ENCODE data around the gene KRTAP4-1. TPM values are rescaled to one million over a fixed set of nuclear protein-coding genes. Genes with fewer than 3 reads are reported as not detected.

KRTAP4-1 gene
- total and polyA plus RNA-seq, 9 donors: not detected

DNA sequence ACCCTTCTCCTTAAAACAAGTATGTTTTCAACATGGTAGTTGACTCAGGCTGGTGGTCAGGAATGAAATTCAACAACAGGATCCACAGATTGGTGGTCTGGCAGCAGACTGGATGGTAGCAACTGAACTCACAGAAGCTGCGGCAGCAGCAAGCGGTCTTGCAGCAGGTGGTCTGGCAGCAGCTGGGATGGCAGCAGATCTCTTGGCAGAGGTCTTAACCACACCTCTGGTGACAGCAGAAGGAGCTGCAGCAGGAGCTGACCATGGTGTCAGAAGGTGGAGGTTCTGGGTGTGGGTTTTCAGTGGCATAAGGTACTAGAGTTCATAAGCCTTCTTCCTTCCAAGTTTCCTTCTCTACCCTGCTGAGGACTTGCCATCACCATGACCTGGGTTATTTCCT is 2.2 kb upstream of the KRTAP4-1 start:
- no peak for DNase-seq
- intact Hi-C loops (cut with DNase I): no loop called here
- Histone ChIP-seq H3K4me1 (ENCODE audit: insufficient read depth) (no peaks in the 10 kb centered on the region), H3K27me3 (no peaks in the 10 kb centered on the region), H3K9me3 (no peaks in the 10 kb centered on the region), H3K36me3 (no peaks in the 10 kb centered on the region), H3K27ac (no peak overlapping the region), H3K4me3 (no peak overlapping the region)
- WGBS, 3 donors: 76 to 79% (median 78%) methylated on average over 2 of the region's 2 CpGs
- TF ChIP-seq POLR2A (IDR thresholded peaks at IDR 0.05) (no peak), EP300 (IDR thresholded peaks at IDR 0.05) (no peak)
- TF ChIP-seq, protein P1, sequence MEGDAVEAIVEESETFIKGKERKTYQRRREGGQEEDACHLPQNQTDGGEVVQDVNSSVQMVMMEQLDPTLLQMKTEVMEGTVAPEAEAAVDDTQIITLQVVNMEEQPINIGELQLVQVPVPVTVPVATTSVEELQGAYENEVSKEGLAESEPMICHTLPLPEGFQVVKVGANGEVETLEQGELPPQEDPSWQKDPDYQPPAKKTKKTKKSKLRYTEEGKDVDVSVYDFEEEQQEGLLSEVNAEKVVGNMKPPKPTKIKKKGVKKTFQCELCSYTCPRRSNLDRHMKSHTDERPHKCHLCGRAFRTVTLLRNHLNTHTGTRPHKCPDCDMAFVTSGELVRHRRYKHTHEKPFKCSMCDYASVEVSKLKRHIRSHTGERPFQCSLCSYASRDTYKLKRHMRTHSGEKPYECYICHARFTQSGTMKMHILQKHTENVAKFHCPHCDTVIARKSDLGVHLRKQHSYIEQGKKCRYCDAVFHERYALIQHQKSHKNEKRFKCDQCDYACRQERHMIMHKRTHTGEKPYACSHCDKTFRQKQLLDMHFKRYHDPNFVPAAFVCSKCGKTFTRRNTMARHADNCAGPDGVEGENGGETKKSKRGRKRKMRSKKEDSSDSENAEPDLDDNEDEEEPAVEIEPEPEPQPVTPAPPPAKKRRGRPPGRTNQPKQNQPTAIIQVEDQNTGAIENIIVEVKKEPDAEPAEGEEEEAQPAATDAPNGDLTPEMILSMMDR (IDR thresholded peaks at IDR 0.05): no peak

- 64 to 67% (median 67%) methylated on average over 1 of the region's 1 CpG for WGBS, 3 donors
- no peaks in the 10 kb centered on the region for H3K36me3 ChIP-seq
- DNase-seq: no peak
- H3K4me3 ChIP-seq: no peak overlapping the region
- no peak for TF ChIP-seq POLR2A (IDR thresholded peaks at IDR 0.05)
- TF ChIP-seq, protein P1 (IDR thresholded peaks at IDR 0.05): no peak
- H3K27ac ChIP-seq: no peak overlapping the region
- H3K27me3 ChIP-seq: no peaks in the 10 kb centered on the region
- no peaks in the 10 kb centered on the region for H3K9me3 ChIP-seq
- intact Hi-C loops (cut with DNase I): no loop called here
- no peaks in the 10 kb centered on the region for H3K4me1 ChIP-seq (ENCODE audit: insufficient read depth)
These were observed 290 bp upstream of the KRTAP4-1 start for GRCh38 chr17:41185001-41185400.

DNA sequence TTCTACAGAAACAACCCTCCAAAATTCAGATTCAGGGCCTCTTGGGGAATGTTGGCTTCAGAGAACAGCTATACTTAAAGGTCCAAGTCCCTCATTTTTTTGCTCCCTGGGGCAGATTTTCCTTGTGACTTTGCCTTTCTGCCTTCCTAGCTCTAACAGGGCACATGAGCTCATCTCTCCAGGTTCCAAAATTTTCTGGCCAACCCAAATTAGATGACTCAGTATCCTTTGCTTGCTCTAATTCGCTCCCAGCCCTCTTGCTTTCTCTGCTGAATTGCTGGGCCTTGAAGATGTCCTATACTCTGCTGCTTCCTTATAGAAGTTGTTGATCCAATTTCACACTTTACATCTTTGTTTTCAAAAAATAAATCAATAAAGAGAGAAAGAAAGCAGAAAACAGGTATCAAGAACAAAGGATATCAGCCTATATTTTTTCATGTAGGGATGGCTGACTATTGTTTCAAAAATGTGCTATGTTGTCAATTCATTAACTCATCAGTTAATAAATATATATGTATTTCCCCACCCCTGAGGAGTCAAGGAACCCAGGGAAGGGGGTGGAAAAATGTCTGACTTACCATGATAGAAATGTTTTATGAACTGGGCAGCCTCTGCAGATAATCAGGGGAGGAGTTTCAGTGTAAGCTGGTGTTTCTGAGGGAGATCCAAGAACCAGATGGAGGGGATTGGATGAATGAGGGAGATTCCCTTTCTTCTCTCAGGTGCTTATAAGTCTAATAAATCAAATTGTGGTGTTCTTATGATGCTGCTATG is 5.7 kb downstream of the KRTAP4-1 start:
- intact Hi-C loops (cut with DNase I): no loop called here

DNA sequence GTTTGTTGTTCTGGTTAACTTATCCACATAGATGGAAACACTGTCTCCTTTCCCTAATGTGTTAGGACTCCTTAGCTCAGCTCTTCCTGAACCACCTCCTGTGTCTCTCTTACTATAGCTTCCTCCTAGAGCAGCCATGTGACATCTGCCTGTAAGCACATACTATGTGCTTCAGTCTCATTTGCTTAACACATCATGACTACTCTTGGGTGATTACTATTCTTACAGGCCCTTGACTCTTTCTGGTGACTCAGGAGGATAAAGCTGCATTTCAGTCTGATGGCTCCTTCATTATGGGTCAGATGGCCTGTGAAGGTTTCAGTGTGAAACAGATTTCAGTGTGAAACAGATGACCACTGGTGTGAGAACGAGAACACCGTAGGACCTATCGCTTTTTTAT is 6.4 kb downstream of the KRTAP4-1 start:
- no peak for DNase-seq
- WGBS, 3 donors: 95 to 97% (median 97%) methylated on average over 3 of the region's 3 CpGs
- Histone ChIP-seq H3K36me3 (no peaks in the 10 kb centered on the region), H3K27me3 (no peaks in the 10 kb centered on the region), H3K4me1 (ENCODE audit: insufficient read depth) (no peaks in the 10 kb centered on the region), H3K27ac (no peak overlapping the region), H3K9me3 (no peaks in the 10 kb centered on the region), H3K4me3 (no peak overlapping the region)
- intact Hi-C loops (cut with DNase I): no loop called here
- TF ChIP-seq, protein P1 (IDR thresholded peaks at IDR 0.05): no peak
- no peak for TF ChIP-seq EP300 (IDR thresholded peaks at IDR 0.05)
- no peak for TF ChIP-seq POLR2A (IDR thresholded peaks at IDR 0.05)

More for the DNA sequence above, 5.7 kb downstream of the KRTAP4-1 start:
- Histone ChIP-seq H3K36me3 (no peaks in the 10 kb centered on the region), H3K27me3 (no peaks in the 10 kb centered on the region), H3K4me1 (ENCODE audit: insufficient read depth) (no peaks in the 10 kb centered on the region), H3K9me3 (no peaks in the 10 kb centered on the region), H3K4me3 (no peak overlapping the region), H3K27ac (no peak overlapping the region)
- TF ChIP-seq POLR2A (IDR thresholded peaks at IDR 0.05): no peak
- TF ChIP-seq, protein P1 (IDR thresholded peaks at IDR 0.05): no peak
- no peak for TF ChIP-seq EP300 (IDR thresholded peaks at IDR 0.05)
- DNase-seq: no peak
- WGBS, 3 donors: 60 to 95% (median 89%) methylated on average over 1 of the region's 1 CpG

Measured in ovary (tissue), 9 donors.